H1 (cell line): ENCODE measurements around the gene NUB1. TPM values are rescaled to one million over a fixed set of nuclear protein-coding genes. Genes with fewer than 3 reads are reported as not detected.

Source experiments
- CTCF ChIA-PET: fragments of 300-600 bp; sonication (Branson Sonifier 250); formaldehyde crosslinking; loops from one replicate; lab custom pipeline; 2021; ENCODE audit not compliant: partially characterized antibody; lab: Charles Lee
- POLR2A ChIA-PET: fragments of 300-600 bp; sonication (Branson Sonifier 250); formaldehyde crosslinking; loops from one replicate; lab custom pipeline; 2021; ENCODE audit warnings: inconsistent platforms; ENCODE audit not compliant: partially characterized antibody; lab: Charles Lee
- DNase-seq, 2 experiments: peaks; one replicate each; pipeline versions ENCODE4 v3.0.0 to v3.0.0-alpha.2; 2010 to 2022; ENCODE audit warnings: low spot score in 2 of 2, low read depth in 1 of 2, mixed read lengths in 1 of 2
- FAIRE-seq: peaks from 2 replicates; lab custom pipeline; 2011; peaks lifted over from hg19 to GRCh38; lab: Jason Lieb, UNC
- H2AFZ ChIP-seq: 2 replicates; pipeline ENCODE4 v1.8.1; 2012; ENCODE audit warnings: low read length, inconsistent platforms
- H2AK5ac ChIP-seq: 2 replicates; pipeline ENCODE4 v1.6.1; 2013; ENCODE audit warnings: low read depth, low read length
- H2BK120ac ChIP-seq: replicated peaks from 2 replicates; pipeline ENCODE3; 2013; ENCODE audit warnings: low read depth, low read length, inconsistent platforms
- H2BK12ac ChIP-seq: 2 replicates; pipeline ENCODE4 v1.6.1; 2013; ENCODE audit warnings: low read depth, low read length
- H2BK15ac ChIP-seq: 2 replicates; pipeline ENCODE4 v1.6.1; 2013; ENCODE audit warnings: low read length
- H2BK20ac ChIP-seq: 2 replicates; pipeline ENCODE4 v1.6.1; 2013; ENCODE audit warnings: low read length
- H2BK5ac ChIP-seq: 2 replicates; pipeline ENCODE4 v1.6.1; 2013; ENCODE audit warnings: low read depth, low read length
- H3K14ac ChIP-seq: 2 replicates; pipeline ENCODE4 v1.6.1; 2013; ENCODE audit warnings: inconsistent platforms; ENCODE audit not compliant: insufficient read length
- H3K18ac ChIP-seq: 2 replicates; pipeline ENCODE4 v1.6.1; 2013; ENCODE audit warnings: low read length; ENCODE audit errors: extremely low read depth
- H3K23ac ChIP-seq: 2 replicates; pipeline ENCODE4 v1.6.1; 2013; ENCODE audit warnings: inconsistent platforms; ENCODE audit not compliant: insufficient read length
- H3K23me2 ChIP-seq: 2 replicates; pipeline ENCODE4 v1.6.1; 2013; ENCODE audit warnings: low read depth, low read length
- H3K27ac ChIP-seq: 2 replicates; pipeline ENCODE4 v1.6.1; 2011; ENCODE audit warnings: low read depth, low read length, inconsistent platforms
- H3K27me3 ChIP-seq, 4 experiments: replicated peaks in 1 of 4; 1 replicate in 1 of 4; 2 replicates in 3 of 4; pipeline versions ENCODE4 v1.6.1 to v1.8.1; 2011 to 2013; ENCODE audit warnings: low read length in 3 of 4, mild to moderate bottlenecking in 3 of 4, inconsistent platforms in 2 of 4, mixed read lengths in 2 of 4, moderate library complexity in 1 of 4; ENCODE audit not compliant: control insufficient read depth in 3 of 4, insufficient read depth in 3 of 4; ENCODE audit errors: extremely low read depth in 1 of 4
- H3K36me3 ChIP-seq, 4 experiments: 2 replicates each; pipeline versions ENCODE4 v1.6.1 to v1.8.1; 2011 to 2013; ENCODE audit warnings: mild to moderate bottlenecking in 4 of 4, low read length in 3 of 4, moderate library complexity in 2 of 4, control low read depth in 1 of 4, inconsistent platforms in 1 of 4; ENCODE audit not compliant: insufficient read depth in 4 of 4, control insufficient read depth in 2 of 4
- H3K4ac ChIP-seq: replicated peaks from 2 replicates; pipeline ENCODE3; 2013; ENCODE audit warnings: low read length, low read depth, mixed read lengths, inconsistent platforms; ENCODE audit not compliant: insufficient read length
- H3K4me1 ChIP-seq, 4 experiments: replicated peaks in 1 of 4; 1 replicate in 1 of 4; 2 replicates in 3 of 4; pipeline versions ENCODE4 v1.6.1 to v1.8.1; 2011 to 2013; ENCODE audit warnings: low read length in 3 of 4, inconsistent platforms in 2 of 4, mixed read lengths in 1 of 4; ENCODE audit not compliant: insufficient read depth in 4 of 4, control insufficient read depth in 3 of 4
- H3K4me2 ChIP-seq, 2 experiments: 2 replicates each; pipeline versions ENCODE4 v1.6.1 to v1.8.1; 2011 to 2013; ENCODE audit warnings: low read depth in 2 of 2, low read length in 2 of 2, control low read depth in 1 of 2, inconsistent platforms in 1 of 2, mild to moderate bottlenecking in 1 of 2; ENCODE audit not compliant: insufficient read depth in 1 of 2
- H3K4me3 ChIP-seq, 4 experiments: fragments of 200-600, 300-600 bp in 1 of 4; sonication (generic), shearing (Covaris generic), sonication (Bioruptor Twin) in 1 of 4; 2 replicates each; pipeline versions ENCODE4 v1.5.1 to v1.8.1; 2011 to 2016; ENCODE audit warnings: low read length in 4 of 4, low read depth in 3 of 4, control low read depth in 2 of 4, inconsistent platforms in 2 of 4, mild to moderate bottlenecking in 2 of 4, mixed read lengths in 1 of 4, moderate library complexity in 1 of 4; ENCODE audit not compliant: insufficient read depth in 2 of 4; ENCODE audit errors: extremely low read depth in 1 of 4
- H3K56ac ChIP-seq: replicated peaks from 2 replicates; pipeline ENCODE3; 2013; ENCODE audit warnings: low read depth, mild to moderate bottlenecking, mixed read lengths, low read length, inconsistent platforms; ENCODE audit not compliant: insufficient read length
- H3K79me1 ChIP-seq: 2 replicates; pipeline ENCODE4 v1.6.1; 2013; ENCODE audit warnings: low read depth, low read length, control low read depth
- H3K79me2 ChIP-seq, 2 experiments: 2 replicates each; pipeline versions ENCODE4 v1.6.1 to v1.8.1; 2012 to 2013; ENCODE audit warnings: low read length in 2 of 2, mild to moderate bottlenecking in 2 of 2, inconsistent platforms in 1 of 2; ENCODE audit not compliant: insufficient read depth in 2 of 2, control insufficient read depth in 1 of 2
- H3K9ac ChIP-seq, 4 experiments: replicated peaks in 1 of 4; 1 replicate in 1 of 4; 2 replicates in 3 of 4; pipeline versions ENCODE4 v1.6.1 to v1.8.1; 2011 to 2013; ENCODE audit warnings: low read depth in 3 of 4, low read length in 3 of 4, control low read depth in 2 of 4, mild to moderate bottlenecking in 2 of 4, moderate library complexity in 2 of 4, inconsistent platforms in 1 of 4; ENCODE audit errors: extremely low read depth in 1 of 4
- H3K9me3 ChIP-seq, 2 experiments: 2 replicates each; pipeline versions ENCODE4 v1.6.1 to v1.8.1; 2012 to 2013; ENCODE audit warnings: mild to moderate bottlenecking in 2 of 2, moderate library complexity in 2 of 2, control low read depth in 1 of 2, inconsistent platforms in 1 of 2, low read depth in 1 of 2, low read length in 1 of 2, mixed read lengths in 1 of 2; ENCODE audit not compliant: insufficient read depth in 2 of 2
- H4K20me1 ChIP-seq, 2 experiments: replicated peaks in 1 of 2; 2 replicates each; pipeline versions ENCODE3 to v1.8.1; 2011 to 2013; ENCODE audit warnings: inconsistent platforms in 2 of 2, low read length in 2 of 2, mild to moderate bottlenecking in 1 of 2; ENCODE audit not compliant: insufficient read depth in 2 of 2, control insufficient read depth in 1 of 2
- H4K5ac ChIP-seq: 2 replicates; pipeline ENCODE4 v1.6.1; 2013; ENCODE audit warnings: low read length, low read depth, mixed read lengths, inconsistent platforms; ENCODE audit not compliant: insufficient read length
- H4K8ac ChIP-seq: 2 replicates; pipeline ENCODE4 v1.8.0; 2013; ENCODE audit warnings: mild to moderate bottlenecking, moderate library complexity, low read length, inconsistent platforms; ENCODE audit not compliant: insufficient read depth; ENCODE audit errors: extremely low read depth
- H4K91ac ChIP-seq: replicated peaks from 2 replicates; pipeline ENCODE3; 2013; ENCODE audit warnings: low read length, mixed read lengths, inconsistent platforms; ENCODE audit not compliant: insufficient read length
- ASH2L ChIP-seq: fragments of 200-600, 300-600 bp; sonication (generic); IDR thresholded peaks from one replicate; pipeline ENCODE4 v1.7.1; 2017; ENCODE audit warnings: low read length
- EGR1 ChIP-seq: IDR thresholded peaks from 2 replicates; pipeline ENCODE4 v1.6.1; 2011; ENCODE audit warnings: low read depth, low read length, borderline replicate concordance
- EP300 ChIP-seq, 2 experiments: IDR thresholded peaks; 1 replicate in 1 of 2; 2 replicates in 1 of 2; pipeline ENCODE4 v1.6.1; 2011 to 2012; ENCODE audit warnings: low read depth in 2 of 2, low read length in 2 of 2, mild to moderate bottlenecking in 2 of 2, borderline replicate concordance in 1 of 2, inconsistent platforms in 1 of 2, moderate library complexity in 1 of 2
- TAF7 ChIP-seq: optimal IDR thresholded peaks from 2 replicates; pipeline ENCODE3; 2011; ENCODE audit warnings: low read depth, mild to moderate bottlenecking, inconsistent platforms, low read length, moderate library complexity, borderline replicate concordance
- YY1 ChIP-seq: IDR thresholded peaks from 2 replicates; pipeline ENCODE4 v1.6.1; 2011; ENCODE audit warnings: low read depth, mild to moderate bottlenecking, low read length
- WGBS, 2 experiments: shearing (Covaris generic) in 1 of 2; methylation state at CpG; one replicate each; pipeline versions ENCODE4 v1.1.6 to v1.1.7; 2013 to 2015; ENCODE audit warnings: low lambda C conversion rate in 2 of 2, mixed read lengths in 2 of 2, inconsistent platforms in 1 of 2, low coverage in 1 of 2, missing lambda C conversion rate in 1 of 2; ENCODE audit not compliant: insufficient replicate concordance in 2 of 2, insufficient coverage in 1 of 2, insufficient read length in 1 of 2; ENCODE audit errors: extremely low coverage in 1 of 2, missing lambda C conversion rate in 1 of 2; 5-methylcytosine and 5-hydroxymethylcytosine counted together
- polyA plus RNA-seq, 7 experiments: library from polyadenylated mRNA; depleted of rRNA in 3 of 7; stranded (reverse) in 5 of 7; unstranded in 2 of 7; fragments of >200 nt in 5 of 7; fragments of 200-250 nt in 2 of 7; gene quantifications; 1 replicate in 5 of 7; 2 replicates in 1 of 7; 4 replicates in 1 of 7; pipeline versions ENCODE4 v1.2.1 to v1.2.3, GENCODE V29; 2011 to 2013; ENCODE audit warnings: missing spikeins in 2 of 7, mixed read lengths in 2 of 7
- total RNA-seq: library from RNA; stranded (reverse); fragmentation: NEBNext Ultra II Directional; extraction: Animal tissue kit (Norgen Biotek cat#: 25700); gene quantifications from 2 replicates; pipeline ENCODE4 v1.2.1, GENCODE V29; 2021

The NUB1 gene
- total and polyA plus RNA-seq, 2 of the 8 experiments (the other 6 are each of a cell fraction or from before 2014, with no cell fraction given), result 22.1 to 43.5 TPM

GRCh38 chr7:151307536-151307935 lies 34.1 kb upstream of the NUB1 start:
- H3K79me1 ChIP-seq, result no peaks in the 10 kb centered on the region
- no peak for FAIRE-seq
- WGBS, 2 experiments, result 86% methylated on average over 7 of the region's 7 CpGs; no CpG with 5 or more reads in 1 of the 2 experiments
- TF ChIP-seq EGR1 (no peak), EP300 (IDR thresholded peaks at IDR 0.05; ENCODE audit: borderline replicate concordance in 1 of 2, low read depth in 2 of 2, low read length in 2 of 2) (no peak), YY1 (no peak), ASH2L (no peak), TAF7 (no peak)

More at GRCh38 chr7:151307536-151307935, 34.1 kb upstream of the NUB1 start:
- Histone ChIP-seq H2BK15ac (no peak overlapping the region), H3K79me2 (no peaks in the 10 kb centered on the region), H2BK12ac (no peak overlapping the region; the same call in 1 of the 2 replicates), H2BK120ac (no peak overlapping the region), H4K8ac (peak overlapping the region; percentile 57; the same call in 1 of the 2 replicates), H3K36me3 (no peaks in the 10 kb centered on the region), H3K23ac (no peak overlapping the region), H4K20me1 (peaks cover 0 to under 1% of the 10 kb centered on the region in 2 experiments), H3K4me1 (peaks cover 0 to 3% (median 2%) of the 10 kb centered on the region in 4 experiments; a peak in 4 of 7 replicates), H3K18ac (no peak overlapping the region), H3K27me3 (peaks cover 0 to 6% (median 2%) of the 10 kb centered on the region in 4 experiments; a peak in 2 of 7 replicates), H2AK5ac (no peak overlapping the region), H3K9ac (no peak overlapping the region), H4K5ac (no peak overlapping the region), H3K4ac (no peak overlapping the region), H3K23me2 (peaks cover 3% of the 10 kb centered on the region; the same call in 1 of the 2 replicates), H2BK20ac (no peak overlapping the region), H2AFZ (no peak overlapping the region), H3K14ac (no peak overlapping the region), H3K9me3 (peaks cover 11 to 13% of the 10 kb centered on the region in 2 experiments), H3K4me2 (no peak overlapping the region), H2BK5ac (no peak overlapping the region), H4K91ac (no peak overlapping the region), H3K56ac (no peak overlapping the region), H3K27ac (no peak overlapping the region), H3K4me3 (no peak overlapping the region)
- DNase-seq, result no peak
- CTCF ChIA-PET, result interaction anchor here (0.6 to 4.7 kb wide), 5 partner anchors 8 to 254 kb away, joined by 3 to 37 read pairs (median 5); no protein-coding TSS in a partner anchor
- POLR2A ChIA-PET, result no interaction called here
